Neural cell (in vitro differentiated cells): ENCODE data around the gene IGF2BP3.

Experiments used
- EP300 ChIP-seq: fragments of 450-650 bp; conservative IDR thresholded peaks from 2 replicates; pipeline ENCODE4 v1.6.1; 2014; ENCODE audit warnings: antibody characterized with exemption, mild to moderate bottlenecking, moderate library complexity; ENCODE audit not compliant: poor library complexity, severe bottlenecking
- EZH2 ChIP-seq: fragments of 200-600, 300-800 bp; shearing (Covaris generic), sonication (generic); IDR thresholded peaks from 2 replicates; pipeline ENCODE4 v1.6.1; 2014; ENCODE audit warnings: antibody characterized with exemption, low read length, borderline replicate concordance, mild to moderate bottlenecking; ENCODE audit not compliant: insufficient read depth, poor library complexity, severe bottlenecking
- MXI1 ChIP-seq: fragments of 450-650 bp; conservative IDR thresholded peaks from 2 replicates; pipeline ENCODE4 v1.6.1; 2014; ENCODE audit warnings: antibody characterized with exemption, mild to moderate bottlenecking; ENCODE audit not compliant: poor library complexity, severe bottlenecking
- RAD21 ChIP-seq: fragments of 450-650 bp; conservative IDR thresholded peaks from 2 replicates; pipeline ENCODE4 v1.6.1; 2014; ENCODE audit warnings: antibody characterized with exemption, mild to moderate bottlenecking, moderate library complexity
- TF ChIP-seq, protein P1 (sequence below): fragments of 450-650 bp; IDR thresholded peaks from 2 replicates; pipeline ENCODE4 v1.5.1; 2014; ENCODE audit warnings: antibody characterized with exemption, mild to moderate bottlenecking, moderate library complexity; ENCODE audit not compliant: poor library complexity, severe bottlenecking

DNA sequence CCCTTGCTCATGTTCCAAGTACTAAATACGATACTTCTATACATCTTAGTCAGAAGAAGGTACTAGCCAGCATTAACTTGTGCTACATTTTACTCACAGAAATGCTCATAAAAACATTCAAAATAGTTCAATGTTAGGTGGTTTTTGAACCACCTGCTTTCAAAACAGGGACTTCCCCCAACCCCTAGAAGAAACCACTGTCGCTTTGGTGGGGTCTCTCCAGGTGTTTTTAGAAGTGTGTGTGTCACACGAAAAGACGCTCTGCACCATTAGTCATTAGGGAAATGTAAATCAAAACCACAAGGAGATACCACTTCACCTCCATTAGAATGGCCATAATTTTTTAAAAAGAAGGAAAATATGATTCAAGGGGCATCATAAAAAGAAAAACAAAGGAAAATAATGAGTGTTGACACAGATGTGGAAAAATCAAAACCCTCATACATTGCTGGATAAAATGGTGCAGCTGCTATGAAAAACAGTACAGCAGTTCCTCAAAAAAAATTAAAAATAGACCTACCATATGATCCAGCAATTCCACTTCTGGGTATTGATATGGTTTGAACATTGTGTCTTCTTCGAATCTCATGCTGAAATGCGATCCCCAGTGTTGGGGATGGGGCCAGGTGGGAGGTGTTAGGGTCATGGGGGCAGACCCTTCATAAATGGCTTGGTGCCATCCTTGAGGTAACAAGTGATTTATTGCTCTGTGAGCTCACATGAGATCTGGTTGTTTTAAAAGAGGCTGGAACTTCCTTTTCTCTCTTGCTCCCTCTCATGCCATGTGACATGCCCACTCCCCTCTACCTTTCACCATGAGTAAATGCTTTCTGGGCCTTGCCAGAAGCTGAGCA lies 96.9 kb downstream of the IGF2BP3 start:
- TF ChIP-seq, protein P1, sequence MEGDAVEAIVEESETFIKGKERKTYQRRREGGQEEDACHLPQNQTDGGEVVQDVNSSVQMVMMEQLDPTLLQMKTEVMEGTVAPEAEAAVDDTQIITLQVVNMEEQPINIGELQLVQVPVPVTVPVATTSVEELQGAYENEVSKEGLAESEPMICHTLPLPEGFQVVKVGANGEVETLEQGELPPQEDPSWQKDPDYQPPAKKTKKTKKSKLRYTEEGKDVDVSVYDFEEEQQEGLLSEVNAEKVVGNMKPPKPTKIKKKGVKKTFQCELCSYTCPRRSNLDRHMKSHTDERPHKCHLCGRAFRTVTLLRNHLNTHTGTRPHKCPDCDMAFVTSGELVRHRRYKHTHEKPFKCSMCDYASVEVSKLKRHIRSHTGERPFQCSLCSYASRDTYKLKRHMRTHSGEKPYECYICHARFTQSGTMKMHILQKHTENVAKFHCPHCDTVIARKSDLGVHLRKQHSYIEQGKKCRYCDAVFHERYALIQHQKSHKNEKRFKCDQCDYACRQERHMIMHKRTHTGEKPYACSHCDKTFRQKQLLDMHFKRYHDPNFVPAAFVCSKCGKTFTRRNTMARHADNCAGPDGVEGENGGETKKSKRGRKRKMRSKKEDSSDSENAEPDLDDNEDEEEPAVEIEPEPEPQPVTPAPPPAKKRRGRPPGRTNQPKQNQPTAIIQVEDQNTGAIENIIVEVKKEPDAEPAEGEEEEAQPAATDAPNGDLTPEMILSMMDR: no peak
- TF ChIP-seq EZH2 (no peak), EP300 (no peak), MXI1 (no peak), RAD21 (no peak)
